HEK293 (cell line): ENCODE measurements around the gene GTF3C1.

Source experiments
- CTCF ChIA-PET: fragments of 350-600 bp; formaldehyde crosslinking; extraction: SDS; loops from one replicate; lab custom pipeline; 2021; ENCODE audit warnings: antibody characterized with exemption; lab: Yijun Ruan, JAX
- POLR2A ChIA-PET: fragments of 300-600 bp; formaldehyde crosslinking; extraction: SDS; loops from one replicate; lab custom pipeline; 2020; ENCODE audit warnings: antibody characterized with exemption, inconsistent platforms; lab: Yijun Ruan, JAX
- H3K27ac ChIP-seq: fragments of 200-500 bp; sonication (Bioruptor generic); 2 replicates; pipeline ENCODE4 v1.5.1; 2014; ENCODE audit warnings: low read depth, low read length, control low read depth, inconsistent platforms; ENCODE audit errors: extremely low read depth
- H3K36me3 ChIP-seq, 2 experiments: fragments of 200-500 bp in 1 of 2; sonication (Bioruptor generic) in 1 of 2; 1 replicate in 1 of 2; 2 replicates in 1 of 2; pipeline ENCODE4 v1.5.1; 2014 to 2017; ENCODE audit warnings: inconsistent platforms in 2 of 2, low read length in 2 of 2; ENCODE audit not compliant: control insufficient read depth in 2 of 2, insufficient read depth in 1 of 2
- H3K4me1 ChIP-seq: fragments of 200-500 bp; sonication (Bioruptor generic); 2 replicates; pipeline ENCODE4 v1.5.1; 2014; ENCODE audit warnings: mild to moderate bottlenecking, low read length, inconsistent platforms; ENCODE audit not compliant: control insufficient read depth, insufficient read depth
- H3K4me3 ChIP-seq: 2 replicates; pipeline ENCODE4 v1.5.1; 2011; ENCODE audit warnings: low read depth, mild to moderate bottlenecking, control low read depth, low read length, moderate library complexity
- H3K9me3 ChIP-seq: fragments of 200-500 bp; sonication (Bioruptor generic); 2 replicates; pipeline ENCODE4 v1.5.1; 2014; ENCODE audit warnings: low read depth, low read length, inconsistent platforms; ENCODE audit not compliant: control insufficient read depth, insufficient read depth
- ATF2 ChIP-seq: fragments of 450-650 bp; formaldehyde crosslinking; IDR thresholded peaks from 2 replicates; pipeline ENCODE4 v1.5.1; 2016; ENCODE audit warnings: missing biosample characterization, missing genetic modification characterization, low read depth
- EGR2 ChIP-seq: fragments of 450-650 bp; formaldehyde crosslinking; IDR thresholded peaks from 2 replicates; pipeline ENCODE4 v1.5.1; 2016; ENCODE audit warnings: low read depth, missing biosample characterization, missing genetic modification characterization
- GLIS2 ChIP-seq: fragments of 450-650 bp; formaldehyde crosslinking; IDR thresholded peaks from 2 replicates; pipeline ENCODE4 v1.5.1; 2016; ENCODE audit warnings: missing biosample characterization, missing genetic modification characterization
- HOXD13 ChIP-seq: sonication (generic); formaldehyde crosslinking; IDR thresholded peaks from 2 replicates; pipeline ENCODE4 v1.8.0; 2022; ENCODE audit warnings: missing genetic modification reagents, borderline replicate concordance
- KLF1 ChIP-seq: fragments of 450-650 bp; formaldehyde crosslinking; IDR thresholded peaks from 2 replicates; pipeline ENCODE4 v1.5.1; 2016; ENCODE audit warnings: missing biosample characterization, missing genetic modification characterization
- PRDM10 ChIP-seq: fragments of 450-650 bp; formaldehyde crosslinking; IDR thresholded peaks from 2 replicates; pipeline ENCODE4 v1.5.1; 2016; ENCODE audit warnings: missing biosample characterization, missing genetic modification characterization
- SETDB1 ChIP-seq: IDR thresholded peaks from one replicate; pipeline ENCODE4 v1.6.1; 2017; ENCODE audit warnings: mild to moderate bottlenecking, low read length, moderate library complexity, mixed read lengths; ENCODE audit not compliant: insufficient read length
- ZBTB6 ChIP-seq: fragments of 450-650 bp; formaldehyde crosslinking; IDR thresholded peaks from 2 replicates; pipeline ENCODE4 v1.5.1; 2017; ENCODE audit warnings: missing biosample characterization, missing genetic modification characterization
- ZNF10 ChIP-seq: fragments of 450-650 bp; formaldehyde crosslinking; IDR thresholded peaks from 2 replicates; pipeline ENCODE4 v1.5.1; 2017; ENCODE audit warnings: missing biosample characterization, missing genetic modification characterization
- ZNF121 ChIP-seq: fragments of 450-650 bp; formaldehyde crosslinking; IDR thresholded peaks from 2 replicates; pipeline ENCODE4 v1.5.1; 2016; ENCODE audit warnings: missing biosample characterization, missing genetic modification characterization
- ZNF302 ChIP-seq: fragments of 450-650 bp; formaldehyde crosslinking; IDR thresholded peaks from 2 replicates; pipeline ENCODE4 v1.5.1; 2016; ENCODE audit warnings: missing biosample characterization, missing genetic modification characterization, low read depth
- ZNF311 ChIP-seq: fragments of 450-650 bp; formaldehyde crosslinking; IDR thresholded peaks from 2 replicates; pipeline ENCODE4 v1.5.1; 2017; ENCODE audit warnings: missing biosample characterization, missing genetic modification characterization, borderline replicate concordance
- ZNF350 ChIP-seq: fragments of 450-650 bp; formaldehyde crosslinking; IDR thresholded peaks from 2 replicates; pipeline ENCODE4 v1.5.0; 2017; ENCODE audit warnings: missing biosample characterization, mild to moderate bottlenecking, missing genetic modification characterization
- ZNF48 ChIP-seq: fragments of 450-650 bp; formaldehyde crosslinking; IDR thresholded peaks from 2 replicates; pipeline ENCODE4 v1.5.1; 2016; ENCODE audit warnings: missing biosample characterization, missing genetic modification characterization
- ZNF501 ChIP-seq: fragments of 450-650 bp; formaldehyde crosslinking; IDR thresholded peaks from 2 replicates; pipeline ENCODE4 v1.5.1; 2016; ENCODE audit warnings: missing biosample characterization, missing genetic modification characterization
- ZNF560 ChIP-seq: fragments of 450-650 bp; formaldehyde crosslinking; IDR thresholded peaks from 2 replicates; pipeline ENCODE4 v1.5.1; 2017; ENCODE audit warnings: missing biosample characterization, missing genetic modification characterization, borderline replicate concordance
- ZNF561 ChIP-seq: fragments of 450-650 bp; IDR thresholded peaks from 2 replicates; pipeline ENCODE4 v1.5.1; 2018; ENCODE audit warnings: missing biosample characterization, missing genetic modification characterization, borderline replicate concordance
- ZNF571 ChIP-seq: fragments of 450-650 bp; formaldehyde crosslinking; IDR thresholded peaks from 2 replicates; pipeline ENCODE4 v1.5.0; 2017; ENCODE audit warnings: missing biosample characterization, missing genetic modification characterization
- ZNF585B ChIP-seq: fragments of 450-650 bp; formaldehyde crosslinking; IDR thresholded peaks from 2 replicates; pipeline ENCODE4 v1.5.1; 2016; ENCODE audit warnings: missing biosample characterization, missing genetic modification characterization
- ZNF623 ChIP-seq: fragments of 450-650 bp; formaldehyde crosslinking; IDR thresholded peaks from 2 replicates; pipeline ENCODE4 v1.5.1; 2016; ENCODE audit warnings: missing biosample characterization, missing genetic modification characterization
- ZNF76 ChIP-seq: fragments of 450-650 bp; formaldehyde crosslinking; IDR thresholded peaks from 2 replicates; pipeline ENCODE4; 2016; ENCODE audit warnings: low read depth, missing biosample characterization, missing genetic modification characterization, borderline replicate concordance
- TF ChIP-seq, protein P1 (sequence below): fragments of 450-650 bp; formaldehyde crosslinking; IDR thresholded peaks from 2 replicates; pipeline ENCODE4 v1.5.1; 2016; ENCODE audit warnings: missing biosample characterization, missing genetic modification characterization

The GTF3C1 gene

DNA sequence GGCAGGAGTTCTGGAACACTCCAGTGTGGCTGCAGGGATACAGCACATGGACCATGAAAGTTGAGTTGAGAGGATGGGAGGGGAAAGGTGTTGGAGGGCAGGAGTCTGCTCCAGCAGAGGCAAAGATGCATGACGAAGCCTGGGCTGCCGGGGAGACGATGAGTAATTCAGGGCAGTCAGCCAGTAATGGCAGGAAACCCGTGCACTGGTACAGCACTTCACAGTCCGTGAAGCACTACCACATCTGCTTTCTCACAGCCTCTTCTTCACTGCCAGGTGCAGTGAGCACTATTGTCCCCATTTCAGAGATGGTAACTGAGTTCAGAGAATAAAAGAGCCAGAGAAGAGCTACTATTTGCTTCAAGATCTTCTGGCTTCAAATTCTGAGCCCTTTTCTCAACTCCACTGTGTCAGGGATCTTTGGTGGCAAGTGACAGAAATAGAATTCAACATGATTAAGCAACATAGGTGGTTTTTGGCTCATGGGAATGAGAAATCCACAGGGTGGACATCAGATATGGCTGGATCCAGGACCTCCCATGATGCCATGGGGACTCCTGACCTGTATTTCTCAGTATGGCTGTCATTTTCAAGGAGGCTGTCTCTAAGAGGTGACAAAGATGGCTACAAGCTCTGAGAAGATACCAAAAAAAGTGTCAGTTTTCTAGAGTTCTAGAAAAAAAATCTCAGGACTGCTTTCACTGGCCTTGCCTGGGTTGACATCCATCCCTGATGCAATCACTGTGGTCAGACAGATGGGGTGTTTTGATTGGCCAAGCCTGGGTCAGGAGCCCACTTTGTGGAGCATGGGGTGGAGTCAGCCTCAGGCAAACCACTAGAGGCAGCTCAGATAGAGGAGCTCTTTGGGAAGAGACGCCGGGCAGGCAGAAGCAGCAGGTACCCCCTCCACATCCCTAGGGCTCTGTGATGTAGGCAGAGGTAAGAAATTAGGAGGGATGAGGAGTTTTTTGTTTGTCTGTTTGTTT lies 123.0 kb downstream of the GTF3C1 start:
- CTCF ChIA-PET: interaction anchor here (1.0 kb wide), 1 partner anchor 249 kb away, joined by 4 read pairs; no protein-coding TSS in a partner anchor

DNA sequence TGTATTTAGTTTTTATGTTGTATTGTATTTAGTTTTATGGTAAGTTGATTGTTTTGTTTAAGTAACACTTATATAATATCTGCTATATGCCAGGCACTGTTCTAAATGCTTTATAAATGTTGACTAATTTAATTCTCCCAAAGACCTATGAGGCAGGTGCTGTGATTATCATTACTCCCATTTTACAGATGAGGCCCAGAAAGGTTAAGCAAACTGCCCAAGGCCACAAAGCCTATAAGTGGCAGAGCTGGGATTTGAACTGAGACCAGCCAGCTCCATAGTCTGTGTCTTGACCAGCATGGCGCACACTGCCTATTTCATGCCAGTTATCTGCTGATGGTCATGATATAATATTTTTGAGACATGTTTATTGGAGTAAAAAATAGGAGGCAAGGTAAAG lies 123.8 kb downstream of the GTF3C1 start:
- POLR2A ChIA-PET: no interaction called here
- CTCF ChIA-PET: no interaction called here
- Histone ChIP-seq H3K4me1 (no peaks in the 10 kb centered on the region), H3K4me3 (no peak overlapping the region), H3K36me3 (no peaks in the 10 kb centered on the region), H3K9me3 (no peaks in the 10 kb centered on the region)
- no peak for TF ChIP-seq ZNF302 (tag by site-specific recombination)
- TF ChIP-seq ZNF121 (tag by site-specific recombination): no peak
- no peak for TF ChIP-seq PRDM10 (tag by site-specific recombination)
- no peak for TF ChIP-seq ZNF561 (tag by site-specific recombination)
- no peak for TF ChIP-seq ZNF571
- no peak for TF ChIP-seq ZNF311 (tag by site-specific recombination)
- no peak for TF ChIP-seq KLF1 (tag by site-specific recombination)
- no peak for TF ChIP-seq ZNF623 (tag by site-specific recombination)
- no peak for TF ChIP-seq ZNF501 (tag by site-specific recombination)
- TF ChIP-seq ZNF76 (tag by site-specific recombination): no peak
- TF ChIP-seq ATF2 (tag by site-specific recombination): no peak
- no peak for TF ChIP-seq HOXD13 (CRISPR knock-in tag)
- TF ChIP-seq, all 188 proteins: peak for 0
- H3K27ac ChIP-seq: no peak overlapping the region

More for the DNA sequence above, 123.0 kb downstream of the GTF3C1 start:
- TF ChIP-seq SETDB1: peak; percentile 35
- TF ChIP-seq ZNF48 (tag by site-specific recombination): no peak
- H3K27ac ChIP-seq: no peak overlapping the region
- POLR2A ChIA-PET: interaction anchor here (1.0 kb wide), 1 partner anchor 223 kb away, joined by 4 read pairs; the partner anchor contains the start of gene KDM8
- no peak overlapping the region for H3K4me3 ChIP-seq
- no peaks in the 10 kb centered on the region for H3K9me3 ChIP-seq
- no peaks in the 10 kb centered on the region for H3K4me1 ChIP-seq
- no peaks in the 10 kb centered on the region for H3K36me3 ChIP-seq

GRCh38 chr16:27424772-27425498 lies 124.8 kb downstream of the GTF3C1 start:
- ChIA-PET CTCF (no interaction called here), POLR2A (no interaction called here)
- TF ChIP-seq EGR2 (tag by site-specific recombination) (no peak), GLIS2 (tag by site-specific recombination) (no peak), ZNF10 (no peak), ZNF560 (tag by site-specific recombination) (no peak), ZBTB6 (no peak), ZNF350 (no peak), ZNF585B (no peak)
- TF ChIP-seq, protein P1, sequence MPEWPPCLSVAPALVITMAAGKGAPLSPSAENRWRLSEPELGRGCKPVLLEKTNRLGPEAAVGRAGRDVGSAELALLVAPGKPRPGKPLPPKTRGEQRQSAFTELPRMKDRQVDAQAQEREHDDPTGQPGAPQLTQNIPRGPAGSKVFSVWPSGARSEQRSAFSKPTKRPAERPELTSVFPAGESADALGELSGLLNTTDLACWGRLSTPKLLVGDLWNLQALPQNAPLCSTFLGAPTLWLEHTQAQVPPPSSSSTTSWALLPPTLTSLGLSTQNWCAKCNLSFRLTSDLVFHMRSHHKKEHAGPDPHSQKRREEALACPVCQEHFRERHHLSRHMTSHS (tag by site-specific recombination): no peak

More at GRCh38 chr16:27424772-27425498, 124.8 kb downstream of the GTF3C1 start:
- no peak overlapping the region for H3K4me3 ChIP-seq
- H3K9me3 ChIP-seq: no peaks in the 10 kb centered on the region
- no peaks in the 10 kb centered on the region for H3K4me1 ChIP-seq
- no peak overlapping the region for H3K27ac ChIP-seq
- no peaks in the 10 kb centered on the region for H3K36me3 ChIP-seq
